ENCODE measurements around the gene HAPLN2.

HAPLN2 gene

DNA sequence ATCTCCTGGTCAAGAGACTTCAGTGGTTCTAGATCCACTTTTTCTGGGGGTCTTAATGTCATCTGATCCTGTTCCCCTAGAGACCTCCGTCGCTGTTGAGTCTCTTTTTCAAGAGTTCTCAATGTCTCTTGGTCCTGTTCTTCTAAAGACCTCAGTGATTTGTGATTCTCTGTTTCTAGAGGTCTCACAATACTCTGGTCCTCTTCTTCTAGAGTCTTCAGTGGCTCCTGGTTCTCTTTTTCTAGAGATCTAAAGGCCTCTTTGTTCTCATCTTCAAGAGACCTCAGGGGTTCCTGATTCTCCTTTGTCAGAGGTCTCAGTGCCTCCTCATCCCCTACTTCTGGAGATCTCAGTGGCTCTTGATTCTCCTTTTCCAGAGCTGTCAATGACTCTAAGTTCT is 52.6 kb downstream of the HAPLN2 start:
- H3K4me3 Mint-ChIP-seq, result no peak overlapping the region
- no peak for DNase-seq (ENCODE audit: low spot score)
- H3K9me3 Mint-ChIP-seq, result no peaks in the 10 kb centered on the region
- no peak overlapping the region for H3K27ac Mint-ChIP-seq
- H3K4me1 Mint-ChIP-seq (ENCODE audit: low read depth), result no peaks in the 10 kb centered on the region
- H3K27me3 Mint-ChIP-seq (ENCODE audit: low read depth), result peaks cover 53% of the 10 kb centered on the region
- no peaks in the 10 kb centered on the region for H3K36me3 Mint-ChIP-seq (ENCODE audit: low read depth)

- Mint-ChIP-seq H3K27ac (no peak overlapping the region), H3K9me3 (no peaks in the 10 kb centered on the region), H3K27me3 (ENCODE audit: low read depth) (peaks cover 67% of the 10 kb centered on the region), H3K4me3 (no peak overlapping the region), H3K4me1 (ENCODE audit: low read depth) (peaks cover 9% of the 10 kb centered on the region), H3K36me3 (ENCODE audit: low read depth) (no peaks in the 10 kb centered on the region)
- no peak for DNase-seq (ENCODE audit: low spot score)
Observed at GRCh38 chr1:156673387-156674121, 54.3 kb downstream of the HAPLN2 start.
